Mucosa of descending colon (tissue), 3 donors: ENCODE measurements around the gene RGS11. TPM values are rescaled to one million over a fixed set of nuclear protein-coding genes. Genes with fewer than 3 reads are reported as not detected.

ENCODE experiments used
- ATAC-seq: fragments of 200-7000 bp; cut with Tn5 transposase; one replicate; pipeline ENCODE4 v1.9.1; 2020; ENCODE audit warnings: mild to moderate bottlenecking, moderate library complexity
- DNase-seq, 3 donors: peaks; one replicate each; pipeline ENCODE4 v3.0.0-alpha.2; 2020
- H3K36me3 ChIP-seq: fragments of 200-600 bp; one replicate; pipeline ENCODE4 v1.8.0; 2021; ENCODE audit warnings: low read depth, mild to moderate bottlenecking
- H3K4me1 ChIP-seq: fragments of 200-600 bp; one replicate; pipeline ENCODE4 v1.8.0; 2021; ENCODE audit warnings: low read depth, mild to moderate bottlenecking
- H3K4me3 ChIP-seq: fragments of 200-600 bp; one replicate; pipeline ENCODE4 v1.8.0; 2021; ENCODE audit warnings: mild to moderate bottlenecking
- H3K9me3 ChIP-seq: fragments of 200-600 bp; one replicate; pipeline ENCODE4 v1.8.0; 2021; ENCODE audit warnings: mild to moderate bottlenecking
- intact Hi-C, 2 donors: fragments of 100-400 bp; cut with DNase I in 1 of 2; cut with micrococcal nuclease in 1 of 2; formaldehyde crosslinking; loops; one replicate each; pipeline versions ENCODE4 v1.11.0 to v1.11.1; 2022; cut with DNase I, micrococcal nuclease
- total RNA-seq, 3 donors: library from RNA; stranded (reverse); fragmentation: NEBNext Ultra II Directional in 2 of 3; extraction: Animal tissue kit (Norgen Biotek cat#: 25700) in 2 of 3; gene quantifications; one replicate each; pipeline versions ENCODE4 v1.2.1 to v1.2.4, GENCODE V29; 2021 to 2023
- TF ChIP-seq, protein P1 (sequence below): fragments of 200-600 bp; IDR thresholded peaks from one replicate; pipeline ENCODE4 v1.8.0; 2022; ENCODE audit warnings: antibody characterized with exemption, mild to moderate bottlenecking
- donor health status: DM: no; HTN: no; CAD: no; lungs with moderate emphysema.
- donor health status: DM: no; HTN: no; CAD: no.
- donor health status: DM: no; HTN: yes; CAD: no.

RGS11 gene
- total RNA-seq, 3 donors from 2014 or later: 2.6 to 10.0 (median 8.1) TPM

DNA sequence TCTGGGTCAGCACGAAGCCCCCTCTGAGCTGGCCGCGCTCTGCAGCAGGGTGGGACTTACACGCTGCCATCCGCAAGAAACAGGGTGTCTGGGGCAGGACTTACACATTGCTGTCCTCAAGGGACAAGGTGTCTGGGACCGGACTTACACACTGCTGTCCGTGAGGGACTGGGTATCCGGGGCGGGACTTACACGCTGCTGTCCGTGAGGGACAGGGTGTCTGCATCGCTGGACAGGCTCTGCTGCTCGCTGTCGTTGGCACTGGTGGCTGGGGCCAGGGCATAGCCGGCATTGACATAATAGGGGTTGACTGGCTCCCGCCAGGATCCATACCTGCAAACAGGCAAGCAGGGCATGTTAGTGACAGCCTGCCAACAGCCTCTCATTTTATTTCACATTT lies 38.6 kb upstream of the RGS11 start:
- TF ChIP-seq, protein P1, sequence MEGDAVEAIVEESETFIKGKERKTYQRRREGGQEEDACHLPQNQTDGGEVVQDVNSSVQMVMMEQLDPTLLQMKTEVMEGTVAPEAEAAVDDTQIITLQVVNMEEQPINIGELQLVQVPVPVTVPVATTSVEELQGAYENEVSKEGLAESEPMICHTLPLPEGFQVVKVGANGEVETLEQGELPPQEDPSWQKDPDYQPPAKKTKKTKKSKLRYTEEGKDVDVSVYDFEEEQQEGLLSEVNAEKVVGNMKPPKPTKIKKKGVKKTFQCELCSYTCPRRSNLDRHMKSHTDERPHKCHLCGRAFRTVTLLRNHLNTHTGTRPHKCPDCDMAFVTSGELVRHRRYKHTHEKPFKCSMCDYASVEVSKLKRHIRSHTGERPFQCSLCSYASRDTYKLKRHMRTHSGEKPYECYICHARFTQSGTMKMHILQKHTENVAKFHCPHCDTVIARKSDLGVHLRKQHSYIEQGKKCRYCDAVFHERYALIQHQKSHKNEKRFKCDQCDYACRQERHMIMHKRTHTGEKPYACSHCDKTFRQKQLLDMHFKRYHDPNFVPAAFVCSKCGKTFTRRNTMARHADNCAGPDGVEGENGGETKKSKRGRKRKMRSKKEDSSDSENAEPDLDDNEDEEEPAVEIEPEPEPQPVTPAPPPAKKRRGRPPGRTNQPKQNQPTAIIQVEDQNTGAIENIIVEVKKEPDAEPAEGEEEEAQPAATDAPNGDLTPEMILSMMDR: no peak

DNA sequence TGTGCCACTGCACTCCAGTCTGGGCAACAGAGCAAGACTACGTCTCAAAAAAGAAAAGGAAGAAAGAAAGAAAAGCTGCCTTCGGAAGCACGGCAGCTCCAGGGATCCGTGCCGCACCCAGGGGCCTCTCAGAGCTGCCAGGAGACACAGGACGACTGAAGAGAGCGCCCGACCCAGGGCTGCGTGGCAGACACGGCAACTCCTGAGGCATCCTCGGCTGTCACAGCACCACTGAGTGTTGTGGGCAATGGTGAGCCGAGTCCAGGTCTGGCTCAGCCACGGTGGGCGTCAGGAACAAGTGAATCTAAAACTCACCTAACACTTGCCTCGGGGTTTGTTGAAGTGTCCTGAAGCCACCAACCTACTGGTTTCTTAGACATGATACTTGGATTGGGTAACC lies 36.0 kb upstream of the RGS11 start:
- ATAC-seq (no peak), DNase-seq (no peak)
- intact Hi-C loops: no loop called here
- no peaks in the 10 kb centered on the region for H3K36me3 ChIP-seq
- TF ChIP-seq, protein P1: no peak
- no peaks in the 10 kb centered on the region for H3K9me3 ChIP-seq
- no peaks in the 10 kb centered on the region for H3K4me1 ChIP-seq
- H3K4me3 ChIP-seq: no peak overlapping the region

More for the DNA sequence above, 38.6 kb upstream of the RGS11 start:
- no peak for DNase-seq
- H3K4me3 ChIP-seq: no peak overlapping the region
- H3K4me1 ChIP-seq: no peaks in the 10 kb centered on the region
- no peaks in the 10 kb centered on the region for H3K36me3 ChIP-seq
- ATAC-seq: no peak
- H3K9me3 ChIP-seq: no peaks in the 10 kb centered on the region
- intact Hi-C loops: no loop called here

GRCh38 chr16:309476-309875 lies 33.7 kb upstream of the RGS11 start:
- no peaks in the 10 kb centered on the region for H3K36me3 ChIP-seq

GRCh38 chr16:307691-308312 lies 32.1 kb upstream of the RGS11 start:
- intact Hi-C loops: no loop called here

More at GRCh38 chr16:309476-309875, 33.7 kb upstream of the RGS11 start:
- intact Hi-C loops: no loop called here
- TF ChIP-seq, protein P1: no peak
- ATAC-seq (no peak), DNase-seq (no peak)
- H3K4me1 ChIP-seq: no peaks in the 10 kb centered on the region
- no peaks in the 10 kb centered on the region for H3K9me3 ChIP-seq
- H3K4me3 ChIP-seq: no peak overlapping the region

DNA sequence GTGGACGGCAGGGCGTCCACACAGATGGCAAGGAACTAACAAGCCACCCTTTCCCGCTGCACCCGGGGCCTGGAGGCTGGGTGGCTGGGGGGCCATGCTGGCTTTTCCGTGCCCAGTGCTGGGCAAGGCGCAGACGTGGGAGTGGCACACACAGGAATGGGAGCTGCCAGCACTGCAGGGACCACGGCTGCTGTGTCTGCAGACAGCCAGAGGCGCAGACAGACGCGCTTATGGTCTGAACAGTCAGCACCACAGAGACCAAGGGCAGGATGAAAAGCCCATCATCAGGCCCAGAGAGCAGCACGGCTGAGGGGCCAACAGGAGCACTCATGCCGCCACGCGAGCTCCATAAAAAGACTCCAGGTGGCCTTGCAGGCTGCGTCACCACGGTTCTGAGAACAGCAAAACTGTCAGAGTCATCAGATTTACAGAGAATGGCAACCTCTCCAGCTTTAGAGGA lies 31.2 kb upstream of the RGS11 start:
- Histone ChIP-seq H3K36me3 (no peaks in the 10 kb centered on the region), H3K4me3 (no peak overlapping the region), H3K4me1 (no peaks in the 10 kb centered on the region), H3K9me3 (no peaks in the 10 kb centered on the region)
- DNase-seq (no peak), ATAC-seq (no peak)
- intact Hi-C loops: no loop called here
- TF ChIP-seq, protein P1: no peak

More at GRCh38 chr16:307691-308312, 32.1 kb upstream of the RGS11 start:
- no peak for ATAC-seq
- Histone ChIP-seq H3K9me3 (no peaks in the 10 kb centered on the region), H3K4me1 (no peaks in the 10 kb centered on the region), H3K36me3 (no peaks in the 10 kb centered on the region), H3K4me3 (no peak overlapping the region)
- TF ChIP-seq, protein P1: no peak
- DNase-seq: peak in 1 of 3 donors; percentile 22
